RPMI7951 (cell line): ENCODE measurements around the gene MAGI1. TPM values are rescaled to one million over a fixed set of nuclear protein-coding genes. Genes with fewer than 3 reads are reported as not detected.

Source experiments
- DNase-seq: peaks from one replicate; pipeline ENCODE4 v3.0.0-alpha.2; 2012; ENCODE audit warnings: low read depth
- total RNA-seq: library from RNA; depleted of rRNA; stranded (reverse); fragments of >200 nt; shearing (Covaris generic); gene quantifications from 2 replicates; pipeline ENCODE4 v1.2.3, GENCODE V29; 2014; rRNA removed

MAGI1 gene
- total RNA-seq, 1 experiment from 2014 or later, result 4.1 TPM

- DNase-seq, result no peak
Measured at GRCh38 chr3:65328148-65328547, 710.6 kb downstream of the MAGI1 start.

GRCh38 chr3:65326574-65326973 is 712.1 kb downstream of the MAGI1 start:
- no peak for DNase-seq

GRCh38 chr3:65322910-65323309 is 715.8 kb downstream of the MAGI1 start:
- DNase-seq, result no peak

- no peak for DNase-seq
Measured at GRCh38 chr3:65318231-65318630, 720.5 kb downstream of the MAGI1 start.

- DNase-seq, result no peak
Measured at GRCh38 chr3:65314916-65315315, 723.8 kb downstream of the MAGI1 start.

GRCh38 chr3:65314269-65314668 is 724.4 kb downstream of the MAGI1 start:
- peak; percentile 20 for DNase-seq

- DNase-seq, result peak; percentile 40
Measured at GRCh38 chr3:65313666-65314065, 725.1 kb downstream of the MAGI1 start.

- DNase-seq, result no peak
Measured at GRCh38 chr3:65305836-65306235, 732.9 kb downstream of the MAGI1 start.

Other genes with a start within 250 kb of the MAGI1 start
- gene SLC25A26, start 182.1 kb upstream of the MAGI1 start, total RNA-seq, result 27.2 and 31.3 TPM in 2 replicates